ENCODE data around the gene ST14.

The ST14 gene

DNA sequence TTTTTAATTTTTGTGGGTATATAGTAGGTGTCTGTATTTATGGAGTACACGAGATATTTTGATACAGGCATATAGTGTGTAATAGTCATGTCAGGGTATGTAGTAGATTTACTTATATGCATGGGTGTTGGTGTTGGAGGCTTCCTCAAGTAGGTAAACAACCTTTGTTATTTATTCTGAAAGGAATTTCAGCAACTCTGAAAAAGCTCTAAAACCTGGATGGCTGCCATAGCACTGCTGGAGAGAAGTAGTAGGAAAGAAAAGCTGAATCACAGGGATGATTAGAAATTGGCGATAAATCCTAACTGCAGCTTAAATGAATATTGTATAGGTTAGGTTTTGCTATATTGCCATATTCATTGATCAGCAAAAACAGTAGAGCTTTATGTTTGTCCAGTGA, 44.4 kb upstream of the ST14 start:
- POLR2A ChIA-PET: no interaction called here
- TF ChIP-seq FOXM1 (IDR thresholded peaks at IDR 0.05; ENCODE audit: borderline replicate concordance): no peak
- TF ChIP-seq FOXK2 (IDR thresholded peaks at IDR 0.05): no peak
- no peak for TF ChIP-seq CTBP1 (IDR thresholded peaks at IDR 0.05; ENCODE audit: borderline replicate concordance)
- TF ChIP-seq ARNT (IDR thresholded peaks at IDR 0.05): no peak
- TF ChIP-seq HDGF (IDR thresholded peaks at IDR 0.05; ENCODE audit: borderline replicate concordance): no peak
- no peak for TF ChIP-seq FOXA1 (IDR thresholded peaks at IDR 0.05)
- no peak for TF ChIP-seq LEF1 (IDR thresholded peaks at IDR 0.05; ENCODE audit: borderline replicate concordance)
- TF ChIP-seq, protein P1, sequence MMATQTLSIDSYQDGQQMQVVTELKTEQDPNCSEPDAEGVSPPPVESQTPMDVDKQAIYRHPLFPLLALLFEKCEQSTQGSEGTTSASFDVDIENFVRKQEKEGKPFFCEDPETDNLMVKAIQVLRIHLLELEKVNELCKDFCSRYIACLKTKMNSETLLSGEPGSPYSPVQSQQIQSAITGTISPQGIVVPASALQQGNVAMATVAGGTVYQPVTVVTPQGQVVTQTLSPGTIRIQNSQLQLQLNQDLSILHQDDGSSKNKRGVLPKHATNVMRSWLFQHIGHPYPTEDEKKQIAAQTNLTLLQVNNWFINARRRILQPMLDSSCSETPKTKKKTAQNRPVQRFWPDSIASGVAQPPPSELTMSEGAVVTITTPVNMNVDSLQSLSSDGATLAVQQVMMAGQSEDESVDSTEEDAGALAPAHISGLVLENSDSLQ (IDR thresholded peaks at IDR 0.05): no peak
- TF ChIP-seq BHLHE40 (IDR thresholded peaks at IDR 0.05; ENCODE audit: borderline replicate concordance): no peak
- no peak for TF ChIP-seq L3MBTL2 (conservative IDR thresholded peaks at IDR 0.05)
- DNase-seq (ENCODE audit: extremely low spot score): no peak
- CTCF ChIA-PET: interaction anchor here (1.1 to 1.6 kb wide), 2 partner anchors 17 to 191 kb away, joined by 3 to 5 read pairs; no protein-coding TSS in a partner anchor

DNA sequence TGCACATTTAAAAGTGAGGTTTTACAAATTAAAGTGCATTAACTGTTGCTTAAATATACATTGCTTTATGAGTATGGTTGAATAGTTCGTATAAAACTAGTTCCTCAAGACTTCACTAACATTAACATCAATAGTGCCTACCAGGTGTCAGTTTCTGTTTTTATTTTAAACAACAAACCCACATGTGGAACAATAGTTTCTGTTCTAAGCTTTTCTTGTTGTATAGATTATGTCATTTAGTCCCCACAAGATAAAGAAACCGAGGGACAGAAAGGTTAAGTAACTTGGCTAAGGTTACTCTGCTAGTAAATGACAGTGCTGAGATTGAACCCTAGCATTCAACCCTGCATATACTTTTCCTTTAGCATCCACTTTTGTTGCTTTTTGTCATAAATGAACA, 41.4 kb upstream of the ST14 start:
- no peak for TF ChIP-seq L3MBTL2 (conservative IDR thresholded peaks at IDR 0.05)
- TF ChIP-seq ARNT (IDR thresholded peaks at IDR 0.05): no peak
- ChIA-PET POLR2A (no interaction called here), CTCF (interaction anchor here (1.4 kb wide), 1 partner anchor 14 kb away, joined by 3 read pairs; no protein-coding TSS in a partner anchor)
- no peak for DNase-seq (ENCODE audit: extremely low spot score)

DNA sequence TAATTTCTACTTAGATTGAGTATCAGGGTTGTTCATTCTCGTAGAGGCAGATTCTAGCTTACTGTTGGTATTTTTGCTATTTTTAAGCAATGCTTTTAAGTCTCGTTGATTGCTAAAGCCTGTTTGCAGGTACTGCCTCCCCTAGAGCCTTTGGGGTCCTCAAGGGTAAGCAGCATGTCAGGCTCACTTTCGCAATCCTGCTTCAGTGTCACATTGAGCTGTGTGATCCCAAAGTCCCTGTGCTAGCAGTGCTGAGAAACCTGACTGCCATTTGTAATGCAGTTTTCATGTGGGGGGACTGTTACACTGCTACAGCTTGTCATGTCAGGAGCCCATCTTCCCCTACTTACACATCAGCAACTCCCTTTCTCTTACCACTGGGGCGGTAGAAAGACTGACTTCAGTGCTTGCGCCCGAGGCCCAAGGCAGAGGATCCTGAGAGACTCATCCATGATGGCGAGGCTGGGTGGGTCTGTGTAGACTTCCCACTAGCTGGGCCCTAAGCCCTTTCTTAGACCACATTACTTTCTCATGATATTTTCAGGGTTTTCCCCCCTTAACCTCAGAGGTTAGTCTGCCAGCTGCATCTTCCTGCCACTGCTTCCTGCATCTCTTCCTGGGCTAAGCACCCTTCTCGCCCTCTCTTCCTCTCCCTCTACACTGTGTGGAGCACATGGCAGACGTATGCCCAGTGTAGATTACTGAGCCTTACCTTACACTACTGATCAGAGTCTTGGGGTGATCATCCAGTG, 40.8 kb upstream of the ST14 start:
- TF ChIP-seq FOXM1 (IDR thresholded peaks at IDR 0.05; ENCODE audit: borderline replicate concordance): no peak
- ChIA-PET POLR2A (no interaction called here), CTCF (interaction anchor here (1.2 kb wide), 1 partner anchor 13 kb away, joined by 4 read pairs; no protein-coding TSS in a partner anchor)
- no peak for DNase-seq (ENCODE audit: extremely low spot score)

DNA sequence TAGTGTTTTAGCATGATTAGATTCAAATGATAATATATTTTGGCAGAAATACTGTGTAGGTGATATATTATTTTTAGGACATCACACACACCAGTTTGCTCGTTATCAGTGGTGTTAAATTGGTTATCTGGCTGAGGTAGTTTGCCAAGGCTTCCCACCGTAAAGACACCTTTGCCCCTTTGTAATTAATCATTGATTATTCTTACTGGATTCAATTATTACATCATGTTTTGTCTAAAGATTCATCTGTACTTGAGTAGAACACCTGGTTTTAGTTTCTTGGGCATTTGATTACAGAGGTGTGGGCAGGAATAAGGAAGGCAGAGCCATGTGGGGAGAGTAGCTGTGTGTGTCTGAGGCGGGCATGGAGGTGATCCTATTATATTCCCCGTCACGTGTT, 39.5 kb upstream of the ST14 start:
- TF ChIP-seq FOXA1 (IDR thresholded peaks at IDR 0.05) (no peak), ZNF384 (IDR thresholded peaks at IDR 0.05) (no peak), TARDBP (IDR thresholded peaks at IDR 0.05) (no peak), LEF1 (IDR thresholded peaks at IDR 0.05; ENCODE audit: borderline replicate concordance) (no peak)
- ChIA-PET POLR2A (no interaction called here), CTCF (interaction anchor here (1.2 kb wide), 1 partner anchor 12 kb away, joined by 4 read pairs; no protein-coding TSS in a partner anchor)
- DNase-seq (ENCODE audit: extremely low spot score): no peak

DNA sequence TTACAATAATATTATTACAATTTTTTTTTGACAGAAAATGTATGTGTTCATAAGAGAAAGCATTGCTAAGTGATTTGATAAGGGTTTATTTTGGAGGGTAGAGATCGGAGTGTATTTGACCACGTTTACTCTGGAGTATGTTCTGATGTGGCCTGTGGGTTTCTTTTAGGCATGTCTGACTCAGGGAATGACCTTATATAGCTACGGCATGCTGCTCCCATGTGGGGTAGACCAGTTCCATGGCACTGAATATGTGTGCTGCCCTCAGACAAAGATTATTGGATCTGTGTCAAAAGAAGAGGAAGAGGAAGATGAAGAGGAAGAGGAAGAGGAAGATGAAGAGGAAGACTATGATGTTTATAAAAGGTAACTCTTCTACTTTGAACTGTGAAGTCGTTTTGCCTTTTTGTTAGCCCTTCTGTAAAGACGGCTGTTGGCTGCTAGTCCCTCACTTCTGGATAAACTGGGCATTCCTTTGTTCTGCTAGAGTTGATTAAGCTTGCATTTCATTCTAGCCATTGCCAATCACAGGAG, 38.1 kb upstream of the ST14 start:
- CTCF ChIA-PET: interaction anchor here (0.6 kb wide), 1 partner anchor 198 kb away, joined by 4 read pairs; no protein-coding TSS in a partner anchor
- TF ChIP-seq, protein P1 (IDR thresholded peaks at IDR 0.05): no peak
- TF ChIP-seq BHLHE40 (IDR thresholded peaks at IDR 0.05; ENCODE audit: borderline replicate concordance) (no peak), FOXK2 (IDR thresholded peaks at IDR 0.05) (no peak), HDGF (IDR thresholded peaks at IDR 0.05; ENCODE audit: borderline replicate concordance) (no peak), CTBP1 (IDR thresholded peaks at IDR 0.05; ENCODE audit: borderline replicate concordance) (no peak), LEF1 (IDR thresholded peaks at IDR 0.05; ENCODE audit: borderline replicate concordance) (no peak), SUZ12 (IDR thresholded peaks at IDR 0.05) (no peak), SP1 (IDR thresholded peaks at IDR 0.05) (no peak), NFRKB (IDR thresholded peaks at IDR 0.05) (no peak), ARNT (IDR thresholded peaks at IDR 0.05) (no peak), TARDBP (IDR thresholded peaks at IDR 0.05) (no peak), ELF4 (IDR thresholded peaks at IDR 0.05) (no peak), FOXA1 (IDR thresholded peaks at IDR 0.05) (no peak), FOXM1 (IDR thresholded peaks at IDR 0.05; ENCODE audit: borderline replicate concordance) (no peak), L3MBTL2 (conservative IDR thresholded peaks at IDR 0.05) (no peak)
- no peak for DNase-seq (ENCODE audit: extremely low spot score)
- POLR2A ChIA-PET: no interaction called here

DNA sequence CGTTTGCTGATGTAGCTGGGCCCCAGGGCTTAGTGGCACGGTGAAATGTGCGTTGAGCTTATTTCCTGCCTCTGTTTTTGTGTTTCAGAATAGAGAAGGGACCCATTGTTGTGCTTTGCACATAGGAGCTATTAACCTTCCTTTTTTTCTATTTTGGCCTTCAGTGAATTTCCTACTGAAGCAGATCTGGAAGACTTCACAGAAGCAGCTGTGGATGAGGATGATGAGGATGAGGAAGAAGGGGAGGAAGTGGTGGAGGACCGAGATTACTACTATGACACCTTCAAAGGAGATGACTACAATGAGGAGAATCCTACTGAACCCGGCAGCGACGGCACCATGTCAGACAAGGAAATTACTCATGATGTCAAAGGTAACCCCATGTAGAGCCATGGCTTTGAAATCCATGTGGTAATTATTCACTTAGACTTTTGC, 37.4 kb upstream of the ST14 start:
- TF ChIP-seq ELF4 (IDR thresholded peaks at IDR 0.05): no peak
- TF ChIP-seq ZNF384 (IDR thresholded peaks at IDR 0.05): no peak
- no peak for TF ChIP-seq ARNT (IDR thresholded peaks at IDR 0.05)
- no peak for TF ChIP-seq FOXK2 (IDR thresholded peaks at IDR 0.05)
- no peak for TF ChIP-seq FOXA1 (IDR thresholded peaks at IDR 0.05)
- TF ChIP-seq SUZ12 (IDR thresholded peaks at IDR 0.05): no peak
- no peak for DNase-seq (ENCODE audit: extremely low spot score)
- POLR2A ChIA-PET: no interaction called here
- CTCF ChIA-PET: interaction anchor here (0.6 kb wide), 1 partner anchor 199 kb away, joined by 4 read pairs; no protein-coding TSS in a partner anchor

DNA sequence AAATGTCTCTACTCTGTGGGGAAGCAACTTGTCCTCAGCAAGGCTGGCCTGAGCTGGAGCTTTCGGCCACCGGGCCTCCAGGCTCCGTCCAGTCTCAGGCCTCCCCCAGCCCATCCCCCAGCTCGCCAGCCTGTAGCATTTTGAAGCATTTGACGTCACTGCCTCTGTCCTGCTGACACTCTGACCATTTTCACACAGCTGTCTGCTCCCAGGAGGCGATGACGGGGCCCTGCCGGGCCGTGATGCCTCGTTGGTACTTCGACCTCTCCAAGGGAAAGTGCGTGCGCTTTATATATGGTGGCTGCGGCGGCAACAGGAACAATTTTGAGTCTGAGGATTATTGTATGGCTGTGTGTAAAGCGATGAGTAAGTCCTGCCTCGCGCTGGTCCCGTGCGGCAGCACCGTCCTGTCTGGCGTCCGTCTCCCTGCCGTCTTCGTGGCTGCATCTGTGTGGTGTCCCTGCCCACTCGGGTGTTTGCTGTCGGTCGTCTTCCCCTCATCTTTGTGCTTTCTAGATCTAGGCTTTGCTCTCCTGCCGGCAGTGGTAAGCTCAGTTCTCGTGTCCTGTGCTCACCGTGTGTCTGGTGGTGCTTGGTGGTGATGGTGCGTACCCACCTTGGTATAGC, 36.1 kb upstream of the ST14 start:
- CTCF ChIA-PET: no interaction called here
- DNase-seq (ENCODE audit: extremely low spot score): no peak
- POLR2A ChIA-PET: no interaction called here
- TF ChIP-seq FOXA1 (IDR thresholded peaks at IDR 0.05) (no peak), LEF1 (IDR thresholded peaks at IDR 0.05; ENCODE audit: borderline replicate concordance) (no peak), TARDBP (IDR thresholded peaks at IDR 0.05) (no peak), BHLHE40 (IDR thresholded peaks at IDR 0.05; ENCODE audit: borderline replicate concordance) (no peak), L3MBTL2 (conservative IDR thresholded peaks at IDR 0.05) (no peak), ELF4 (IDR thresholded peaks at IDR 0.05) (no peak), ZNF384 (IDR thresholded peaks at IDR 0.05) (no peak), ARNT (IDR thresholded peaks at IDR 0.05) (no peak), SP1 (IDR thresholded peaks at IDR 0.05) (no peak), HDGF (IDR thresholded peaks at IDR 0.05; ENCODE audit: borderline replicate concordance) (no peak), NFRKB (IDR thresholded peaks at IDR 0.05) (no peak), CTBP1 (IDR thresholded peaks at IDR 0.05; ENCODE audit: borderline replicate concordance) (no peak), FOXM1 (IDR thresholded peaks at IDR 0.05; ENCODE audit: borderline replicate concordance) (no peak), SUZ12 (IDR thresholded peaks at IDR 0.05) (no peak), FOXK2 (IDR thresholded peaks at IDR 0.05) (no peak)
- TF ChIP-seq, protein P1 (IDR thresholded peaks at IDR 0.05): no peak

All from HEK293T (cell line).